B cell (primary cell): ENCODE measurements around the gene FAM8A1.

Experiments used
- EZH2 ChIP-seq: IDR thresholded peaks from 2 replicates; pipeline ENCODE4 v1.6.1; 2012; ENCODE audit warnings: borderline replicate concordance, low read depth, mild to moderate bottlenecking, moderate library complexity, low read length; ENCODE audit not compliant: insufficient read depth, poor library complexity, severe bottlenecking
- TF ChIP-seq, protein P1 (sequence below): fragments of 200-600 bp; IDR thresholded peaks from one replicate; pipeline ENCODE4 v1.8.0; 2022; ENCODE audit warnings: antibody characterized with exemption, mild to moderate bottlenecking

DNA sequence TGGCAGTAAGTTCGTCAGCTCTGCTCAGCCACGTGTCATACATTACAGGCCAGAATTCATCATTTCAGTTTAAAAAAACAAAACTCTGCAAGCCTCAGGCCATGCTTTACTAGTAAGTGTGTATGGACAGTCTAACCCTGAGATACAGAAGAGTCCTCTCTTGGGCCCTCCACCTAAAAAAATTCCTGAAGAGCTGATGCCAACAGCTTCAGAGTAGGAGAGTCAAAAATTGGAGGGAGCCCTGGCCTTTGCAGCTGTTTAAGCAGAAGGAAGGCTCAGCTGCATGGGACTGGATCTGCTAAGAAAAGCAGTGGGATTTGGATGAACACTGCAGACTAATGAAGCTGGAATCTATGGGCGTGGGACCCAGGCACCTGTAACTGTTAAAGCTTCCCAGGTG, 47.2 kb upstream of the FAM8A1 start:
- TF ChIP-seq, protein P1, sequence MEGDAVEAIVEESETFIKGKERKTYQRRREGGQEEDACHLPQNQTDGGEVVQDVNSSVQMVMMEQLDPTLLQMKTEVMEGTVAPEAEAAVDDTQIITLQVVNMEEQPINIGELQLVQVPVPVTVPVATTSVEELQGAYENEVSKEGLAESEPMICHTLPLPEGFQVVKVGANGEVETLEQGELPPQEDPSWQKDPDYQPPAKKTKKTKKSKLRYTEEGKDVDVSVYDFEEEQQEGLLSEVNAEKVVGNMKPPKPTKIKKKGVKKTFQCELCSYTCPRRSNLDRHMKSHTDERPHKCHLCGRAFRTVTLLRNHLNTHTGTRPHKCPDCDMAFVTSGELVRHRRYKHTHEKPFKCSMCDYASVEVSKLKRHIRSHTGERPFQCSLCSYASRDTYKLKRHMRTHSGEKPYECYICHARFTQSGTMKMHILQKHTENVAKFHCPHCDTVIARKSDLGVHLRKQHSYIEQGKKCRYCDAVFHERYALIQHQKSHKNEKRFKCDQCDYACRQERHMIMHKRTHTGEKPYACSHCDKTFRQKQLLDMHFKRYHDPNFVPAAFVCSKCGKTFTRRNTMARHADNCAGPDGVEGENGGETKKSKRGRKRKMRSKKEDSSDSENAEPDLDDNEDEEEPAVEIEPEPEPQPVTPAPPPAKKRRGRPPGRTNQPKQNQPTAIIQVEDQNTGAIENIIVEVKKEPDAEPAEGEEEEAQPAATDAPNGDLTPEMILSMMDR: no peak
- TF ChIP-seq EZH2: no peak
